SK-N-SH (cell line): ENCODE measurements around the gene STIM1. TPM values are rescaled to one million over a fixed set of nuclear protein-coding genes. Genes with fewer than 3 reads are reported as not detected.

Experiments
- CTCF ChIA-PET: fragments of 300-600, 350-600 bp; formaldehyde crosslinking; extraction: SDS; loops from one replicate; lab custom pipeline; 2021; lab: Yijun Ruan, JAX
- POLR2A ChIA-PET: fragments of 350-600 bp; sonication (Branson Sonifier 250); formaldehyde crosslinking; extraction: SDS; loops from one replicate; lab custom pipeline; 2020; ENCODE audit warnings: antibody characterized with exemption, inconsistent platforms; lab: Yijun Ruan, JAX
- DNase-seq: peaks from one replicate; pipeline ENCODE4 v3.0.0; 2012
- H2AFZ ChIP-seq: fragments of 200-600 bp; sonication (generic); 2 replicates; pipeline ENCODE4 v1.8.1; 2016; ENCODE audit warnings: antibody characterized with exemption, mild to moderate bottlenecking, low read depth
- H3F3A ChIP-seq: fragments of 200-600 bp; sonication (generic); replicated peaks from 2 replicates; pipeline ENCODE3; 2016; ENCODE audit warnings: antibody characterized with exemption, mild to moderate bottlenecking; ENCODE audit not compliant: insufficient read depth
- H3K27ac ChIP-seq, 2 experiments: fragments of 200-500 bp in 1 of 2; fragments of 200-600 bp in 1 of 2; sonication (Bioruptor generic) in 1 of 2; sonication (generic), shearing (Covaris generic) in 1 of 2; 2 replicates each; pipeline versions ENCODE4 v1.5.1 to v1.6.1; 2014 to 2016; ENCODE audit warnings: low read depth in 2 of 2, inconsistent platforms in 1 of 2, low read length in 1 of 2, mild to moderate bottlenecking in 1 of 2, mixed read lengths in 1 of 2
- H3K27me3 ChIP-seq: fragments of 200-600 bp; sonication (generic), shearing (Covaris generic); 2 replicates; pipeline ENCODE4 v1.6.1; 2016; ENCODE audit warnings: mixed run types; ENCODE audit not compliant: insufficient read depth
- H3K36me3 ChIP-seq, 2 experiments: fragments of 200-500 bp in 1 of 2; fragments of 200-600 bp in 1 of 2; sonication (Bioruptor generic) in 1 of 2; sonication (generic) in 1 of 2; replicated peaks in 1 of 2; 2 replicates each; pipeline versions ENCODE3 to v1.5.1; 2014 to 2016; ENCODE audit warnings: low read length in 1 of 2, mild to moderate bottlenecking in 1 of 2; ENCODE audit not compliant: insufficient read depth in 2 of 2, control insufficient read depth in 1 of 2
- H3K4me1 ChIP-seq, 2 experiments: fragments of 200-500 bp in 1 of 2; fragments of 200-600 bp in 1 of 2; sonication (Bioruptor generic) in 1 of 2; sonication (generic), shearing (Covaris generic) in 1 of 2; 2 replicates each; pipeline versions ENCODE4 v1.5.1 to v1.6.1; 2014 to 2016; ENCODE audit warnings: low read depth in 1 of 2, low read length in 1 of 2, mixed run types in 1 of 2; ENCODE audit not compliant: insufficient read depth in 2 of 2, control insufficient read depth in 1 of 2
- H3K4me2 ChIP-seq: fragments of 200-600 bp; sonication (generic), shearing (Covaris generic); 2 replicates; pipeline ENCODE4 v1.6.1; 2017; ENCODE audit warnings: mixed run types
- H3K4me3 ChIP-seq, 2 experiments: fragments of 200-500 bp in 1 of 2; fragments of 200-600 bp in 1 of 2; sonication (Bioruptor generic) in 1 of 2; sonication (generic), shearing (Covaris generic) in 1 of 2; 2 replicates each; pipeline versions ENCODE4 v1.5.1 to v1.8.1; 2014 to 2016; ENCODE audit warnings: low read depth in 2 of 2, inconsistent platforms in 1 of 2, low read length in 1 of 2, mild to moderate bottlenecking in 1 of 2, mixed read lengths in 1 of 2, moderate library complexity in 1 of 2
- H3K79me2 ChIP-seq: fragments of 200-600 bp; sonication (generic); 2 replicates; pipeline ENCODE4 v1.8.1; 2017; ENCODE audit warnings: mild to moderate bottlenecking; ENCODE audit not compliant: insufficient read depth
- H3K9ac ChIP-seq: fragments of 200-600 bp; sonication (generic); 2 replicates; pipeline ENCODE4 v1.6.1; 2017; ENCODE audit warnings: mixed run types
- H3K9me2 ChIP-seq: fragments of 200-600 bp; sonication (generic); 2 replicates; pipeline ENCODE4 v1.6.1; 2017; ENCODE audit warnings: mixed run types
- H3K9me3 ChIP-seq: fragments of 200-600 bp; sonication (generic); 2 replicates; pipeline ENCODE4 v1.6.1; 2017; ENCODE audit warnings: mixed run types, mild to moderate bottlenecking, moderate library complexity
- H4K20me1 ChIP-seq: fragments of 200-600 bp; sonication (generic); 2 replicates; pipeline ENCODE4 v1.6.1; 2017; ENCODE audit warnings: mild to moderate bottlenecking, mixed run types; ENCODE audit not compliant: insufficient read depth
- CHD2 ChIP-seq: fragments of 150-350 bp; IDR thresholded peaks from 2 replicates; pipeline ENCODE4 v1.6.1; 2018; ENCODE audit warnings: low read length; ENCODE audit not compliant: partially characterized antibody
- CTCF ChIP-seq: fragments of 200-600 bp; sonication (generic); IDR thresholded peaks from 2 replicates; pipeline ENCODE4 v1.6.1; 2017; ENCODE audit warnings: antibody characterized with exemption, mild to moderate bottlenecking, moderate library complexity
- EP300 ChIP-seq, 2 experiments: IDR thresholded peaks; 2 replicates each; pipeline versions ENCODE4 v1.4.0 to v1.6.1; 2012; ENCODE audit warnings: borderline replicate concordance in 1 of 2, low read depth in 1 of 2, low read length in 1 of 2
- EZH2phosphoT487 ChIP-seq: fragments of 200-600 bp; sonication (generic); IDR thresholded peaks from 2 replicates; pipeline ENCODE4 v1.6.1; 2017; ENCODE audit warnings: low read depth, mixed run types, mild to moderate bottlenecking, antibody characterized with exemption, moderate library complexity, borderline replicate concordance
- FOSL2 ChIP-seq: IDR thresholded peaks from 2 replicates; pipeline ENCODE4 v1.4.0; 2012; ENCODE audit warnings: low read depth, mild to moderate bottlenecking, moderate library complexity, borderline replicate concordance
- GABPA ChIP-seq: IDR thresholded peaks from 2 replicates; pipeline ENCODE4 v1.4.0; 2012; ENCODE audit warnings: low read depth, mild to moderate bottlenecking
- JUND ChIP-seq: IDR thresholded peaks from 2 replicates; pipeline ENCODE4 v1.4.0; 2012
- MAX ChIP-seq: IDR thresholded peaks from 2 replicates; pipeline ENCODE4 v1.4.0; 2012; ENCODE audit warnings: low read depth
- MXI1 ChIP-seq: IDR thresholded peaks from 2 replicates; pipeline ENCODE4 v1.6.1; 2012; ENCODE audit warnings: mild to moderate bottlenecking, low read depth, low read length, improper control_type of control experiment
- NRF1 ChIP-seq: IDR thresholded peaks from 2 replicates; pipeline ENCODE4 v1.6.1; 2012; ENCODE audit warnings: low read depth, mild to moderate bottlenecking, low read length
- PBX3 ChIP-seq: IDR thresholded peaks from 2 replicates; pipeline ENCODE4; 2012
- POLR2AphosphoS5 ChIP-seq: IDR thresholded peaks from 2 replicates; pipeline ENCODE4 v1.6.1; 2012; ENCODE audit warnings: low read depth, low read length
- RAD21 ChIP-seq: IDR thresholded peaks from 2 replicates; pipeline ENCODE4 v1.6.1; 2012; ENCODE audit warnings: mild to moderate bottlenecking, low read length
- RFX5 ChIP-seq: IDR thresholded peaks from 2 replicates; pipeline ENCODE4 v1.6.1; 2012; ENCODE audit warnings: mild to moderate bottlenecking, improper control_type of control experiment, low read length
- SIN3A ChIP-seq: IDR thresholded peaks from 2 replicates; pipeline ENCODE4 v1.6.1; 2012; ENCODE audit warnings: low read depth, mild to moderate bottlenecking, low read length, moderate library complexity, borderline replicate concordance
- TCF12 ChIP-seq: IDR thresholded peaks from 2 replicates; pipeline ENCODE4 v1.4.0; 2012
- YY1 ChIP-seq: IDR thresholded peaks from 2 replicates; pipeline ENCODE4 v1.4.0; 2012; ENCODE audit warnings: low read depth, mild to moderate bottlenecking
- ZBTB33 ChIP-seq: IDR thresholded peaks from 2 replicates; pipeline ENCODE4 v1.4.0; 2012; ENCODE audit warnings: low read depth, borderline replicate concordance
- WGBS: methylation state at CpG from one replicate; pipeline ENCODE4 v1.1.6; 2017; ENCODE audit warnings: low lambda C conversion rate; 5-methylcytosine and 5-hydroxymethylcytosine counted together
- polyA plus RNA-seq, 3 experiments: library from polyadenylated mRNA; depleted of rRNA; stranded (reverse); fragments of >200 nt; gene quantifications; 2 replicates each; pipeline ENCODE4 v1.2.3, GENCODE V29; 2012

The STIM1 gene
- polyA plus RNA-seq, 1 of the 3 experiments (the other 2 are of a cell fraction), result 29.5 TPM

GRCh38 chr11:3959015-3959902 is 103.8 kb downstream of the STIM1 start (continued):
- 0 out of 2 replicates have a peak, but pooled peaks have one; percentile 5 for TF ChIP-seq TCF12
- TF ChIP-seq YY1, result no peak
- peak; percentile 31; the same call in 1 of the 2 replicates for TF ChIP-seq JUND
- TF ChIP-seq FOSL2, result peak; percentile 61; the same call in 1 of the 2 replicates
- no peak for TF ChIP-seq SIN3A

GRCh38 chr11:3959903-3960265 is 104.4 kb downstream of the STIM1 start:
- Histone ChIP-seq H3K9ac (no peak overlapping the region), H2AFZ (no peak overlapping the region), H4K20me1 (no peaks in the 10 kb centered on the region), H3K4me1 (peaks cover 0 to 4% of the 10 kb centered on the region in 2 experiments; a peak in 1 of 4 replicates), H3K4me3 (no peak overlapping the region), H3K27me3 (no peaks in the 10 kb centered on the region), H3K27ac (peak overlapping the region in 1 of 2 experiments; percentile 45; a peak in 1 of 4 replicates), H3K9me2 (no peaks in the 10 kb centered on the region), H3K36me3 (no peaks in the 10 kb centered on the region), H3K9me3 (no peaks in the 10 kb centered on the region), H3K4me2 (peak overlapping the region; percentile 32; the same call in 1 of the 2 replicates), H3K79me2 (no peaks in the 10 kb centered on the region), H3F3A (peaks cover 9% of the 10 kb centered on the region)
- ChIA-PET POLR2A (no interaction called here), CTCF (interaction anchor here (0.6 to 1.0 kb wide), 2 partner anchors 24 to 105 kb away, joined by 3 read pairs; partner anchors contain the start of gene STIM1)
- no peak for DNase-seq
- no peak for TF ChIP-seq MXI1
- no peak for TF ChIP-seq FOSL2
- no peak for TF ChIP-seq ZBTB33
- no peak for TF ChIP-seq POLR2AphosphoS5
- TF ChIP-seq EP300 (IDR thresholded peaks at IDR 0.05; ENCODE audit: borderline replicate concordance in 1 of 2, low read depth in 1 of 2, low read length in 1 of 2), result no peak
- no peak for TF ChIP-seq EZH2phosphoT487

GRCh38 chr11:3962406-3962840 is 107.0 kb downstream of the STIM1 start:
- peaks cover 3% of the 10 kb centered on the region; the same call in 1 of the 2 replicates for H3K79me2 ChIP-seq
- H3K4me1 ChIP-seq, result peaks cover 0 to 4% of the 10 kb centered on the region in 2 experiments; a peak in 1 of 4 replicates
- no peaks in the 10 kb centered on the region for H3K9me3 ChIP-seq
- CTCF ChIA-PET, result no interaction called here
- 96% methylated on average over 1 of the region's 1 CpG for WGBS
- no peaks in the 10 kb centered on the region for H3K27me3 ChIP-seq
- H2AFZ ChIP-seq, result no peak overlapping the region
- DNase-seq, result no peak
- H3K4me3 ChIP-seq, result no peak overlapping the region
- no peaks in the 10 kb centered on the region for H3K9me2 ChIP-seq
- POLR2A ChIA-PET, result no interaction called here
- H3F3A ChIP-seq, result peaks cover 9% of the 10 kb centered on the region
- TF ChIP-seq PBX3, result no peak
- no peak for TF ChIP-seq MXI1
- TF ChIP-seq RAD21, result no peak
- TF ChIP-seq NRF1, result no peak
- TF ChIP-seq MAX, result no peak
- TF ChIP-seq JUND, result no peak
- TF ChIP-seq CHD2, result no peak
- no peak for TF ChIP-seq GABPA
- no peak for TF ChIP-seq CTCF
- no peak for TF ChIP-seq RFX5
- H4K20me1 ChIP-seq, result no peaks in the 10 kb centered on the region
- H3K9ac ChIP-seq, result no peak overlapping the region
- H3K4me2 ChIP-seq, result no peak overlapping the region
- H3K27ac ChIP-seq, result no peak overlapping the region
- H3K36me3 ChIP-seq, result no peaks in the 10 kb centered on the region
